ENCODE data around the gene PRRG3.

Gene PRRG3

GRCh38 chrX:151743651-151744470, 48.6 kb downstream of the PRRG3 start:
- no peaks in the 10 kb centered on the region for H3K36me3 Mint-ChIP-seq (ENCODE audit: low read depth)
- no peak overlapping the region for H3K4me3 Mint-ChIP-seq
- H3K9me3 Mint-ChIP-seq, result no peaks in the 10 kb centered on the region
- H3K27ac Mint-ChIP-seq, result no peak overlapping the region
- H3K4me1 Mint-ChIP-seq (ENCODE audit: low read depth), result no peaks in the 10 kb centered on the region
- no peaks in the 10 kb centered on the region for H3K27me3 Mint-ChIP-seq (ENCODE audit: low read depth)

- Mint-ChIP-seq H3K36me3 (ENCODE audit: low read depth) (no peaks in the 10 kb centered on the region), H3K4me3 (no peak overlapping the region), H3K4me1 (ENCODE audit: low read depth) (no peaks in the 10 kb centered on the region), H3K27me3 (ENCODE audit: low read depth) (no peaks in the 10 kb centered on the region), H3K27ac (no peak overlapping the region), H3K9me3 (no peaks in the 10 kb centered on the region)
These were observed 50.4 kb downstream of the PRRG3 start for GRCh38 chrX:151745651-151746050.

- Mint-ChIP-seq H3K27ac (no peak overlapping the region), H3K4me1 (ENCODE audit: low read depth) (no peaks in the 10 kb centered on the region), H3K36me3 (ENCODE audit: low read depth) (no peaks in the 10 kb centered on the region), H3K4me3 (no peak overlapping the region), H3K9me3 (no peaks in the 10 kb centered on the region), H3K27me3 (ENCODE audit: low read depth) (no peaks in the 10 kb centered on the region)
These were observed 51.2 kb downstream of the PRRG3 start for GRCh38 chrX:151746502-151746901.

DNA sequence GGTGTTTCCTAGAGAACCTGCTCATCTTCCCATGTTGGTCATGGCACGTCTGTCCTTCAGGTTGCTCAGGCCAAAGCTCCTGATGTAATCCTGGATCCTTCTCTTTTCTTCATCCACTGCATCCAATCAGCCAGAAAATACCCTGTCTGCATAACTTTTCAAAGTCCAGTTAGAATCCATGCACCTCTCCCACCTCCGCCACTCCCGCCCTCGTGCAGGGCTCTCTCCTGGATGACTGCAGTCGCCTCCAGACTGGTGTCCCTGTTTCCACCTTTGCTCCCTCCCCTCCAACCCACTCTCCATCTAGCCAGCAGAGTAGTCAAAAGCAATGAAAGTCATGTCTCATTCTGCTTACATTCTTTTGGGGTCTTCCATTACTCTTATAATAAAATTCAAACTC, 55.3 kb downstream of the PRRG3 start:
- Mint-ChIP-seq H3K27me3 (ENCODE audit: low read depth) (no peaks in the 10 kb centered on the region), H3K27ac (no peak overlapping the region), H3K36me3 (ENCODE audit: low read depth) (no peaks in the 10 kb centered on the region), H3K4me3 (no peak overlapping the region), H3K4me1 (ENCODE audit: low read depth) (no peaks in the 10 kb centered on the region), H3K9me3 (no peaks in the 10 kb centered on the region)

DNA sequence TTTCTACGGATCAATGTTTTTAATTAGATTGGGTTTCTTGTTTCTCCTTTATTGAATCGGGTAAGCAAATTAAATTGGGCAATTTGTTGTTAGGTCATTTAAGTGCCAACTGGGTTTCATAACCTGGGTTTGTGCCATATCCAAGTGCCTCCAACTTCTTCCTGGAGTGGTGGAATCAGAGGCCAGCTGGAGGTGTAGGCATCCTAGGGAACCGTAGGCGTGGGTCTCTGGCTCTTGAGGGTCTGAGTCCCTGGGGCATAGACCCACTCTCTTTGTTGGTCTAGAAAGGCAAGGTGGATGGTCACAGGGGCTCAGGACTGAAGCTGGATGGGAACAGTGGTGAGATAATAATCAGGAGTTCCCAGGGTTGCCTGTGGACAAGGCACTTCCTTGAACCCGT, 57.6 kb downstream of the PRRG3 start:
- no peaks in the 10 kb centered on the region for H3K36me3 Mint-ChIP-seq (ENCODE audit: low read depth)
- no peak overlapping the region for H3K4me3 Mint-ChIP-seq
- H3K27me3 Mint-ChIP-seq (ENCODE audit: low read depth), result no peaks in the 10 kb centered on the region
- H3K4me1 Mint-ChIP-seq (ENCODE audit: low read depth), result no peaks in the 10 kb centered on the region
- H3K27ac Mint-ChIP-seq, result no peak overlapping the region
- no peaks in the 10 kb centered on the region for H3K9me3 Mint-ChIP-seq

GRCh38 chrX:151753313-151754046, 58.2 kb downstream of the PRRG3 start:
- Mint-ChIP-seq H3K4me3 (no peak overlapping the region), H3K4me1 (ENCODE audit: low read depth) (no peaks in the 10 kb centered on the region), H3K36me3 (ENCODE audit: low read depth) (no peaks in the 10 kb centered on the region), H3K27ac (no peak overlapping the region), H3K27me3 (ENCODE audit: low read depth) (no peaks in the 10 kb centered on the region), H3K9me3 (no peaks in the 10 kb centered on the region)

DNA sequence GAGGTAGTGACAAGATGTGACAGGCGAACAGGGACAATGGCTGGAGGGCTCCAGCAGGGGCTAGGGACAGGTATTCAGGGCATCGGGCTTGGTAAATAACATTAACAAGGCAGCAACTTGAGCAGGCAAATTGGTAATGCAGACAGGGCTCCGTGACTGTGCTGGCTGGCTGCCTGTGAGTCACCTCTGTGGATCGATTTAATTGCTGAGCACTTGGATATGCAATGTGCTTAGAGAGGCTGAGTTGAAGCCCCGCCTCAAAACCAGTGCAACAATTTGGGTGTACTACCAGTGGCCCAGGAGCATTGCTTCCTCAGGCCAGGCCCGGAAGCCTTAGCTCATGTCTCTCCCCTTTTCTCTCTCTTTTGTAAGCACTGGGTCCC, 58.8 kb downstream of the PRRG3 start:
- H3K4me1 Mint-ChIP-seq (ENCODE audit: low read depth), result no peaks in the 10 kb centered on the region
- no peaks in the 10 kb centered on the region for H3K36me3 Mint-ChIP-seq (ENCODE audit: low read depth)
- H3K27ac Mint-ChIP-seq, result no peak overlapping the region
- no peak overlapping the region for H3K4me3 Mint-ChIP-seq
- H3K27me3 Mint-ChIP-seq (ENCODE audit: low read depth), result no peaks in the 10 kb centered on the region
- no peaks in the 10 kb centered on the region for H3K9me3 Mint-ChIP-seq

DNA sequence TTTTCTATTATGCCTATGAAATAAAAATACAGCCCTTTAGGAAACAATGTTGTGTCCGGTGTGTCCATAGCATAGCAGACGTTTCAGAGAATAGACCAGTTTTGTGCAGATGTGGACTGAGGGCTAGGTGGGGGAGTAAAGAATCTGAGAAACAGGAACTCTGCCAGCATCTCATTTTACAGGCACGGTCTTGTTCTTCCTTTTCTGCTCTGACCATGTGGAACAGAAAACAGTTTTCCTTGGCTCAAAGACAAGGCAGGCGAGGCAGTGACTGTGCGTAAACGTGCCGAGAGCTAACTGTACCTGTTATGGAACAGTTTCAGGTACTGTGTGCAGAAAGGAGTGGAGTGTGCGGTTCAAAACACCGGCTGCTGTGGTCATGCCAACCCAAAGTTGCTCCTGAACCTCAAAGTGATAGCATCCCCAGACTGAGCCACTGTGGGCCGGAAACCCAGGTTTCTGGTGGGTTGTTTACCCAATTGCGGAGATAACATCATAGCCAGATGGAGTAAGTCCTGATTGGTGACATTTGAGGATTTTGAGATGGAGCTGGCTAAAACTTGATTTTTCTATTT, 59.5 kb downstream of the PRRG3 start:
- Mint-ChIP-seq H3K4me1 (ENCODE audit: low read depth) (no peaks in the 10 kb centered on the region), H3K27me3 (ENCODE audit: low read depth) (no peaks in the 10 kb centered on the region), H3K36me3 (ENCODE audit: low read depth) (no peaks in the 10 kb centered on the region), H3K27ac (no peak overlapping the region), H3K4me3 (no peak overlapping the region), H3K9me3 (no peaks in the 10 kb centered on the region)

Measured in T-helper 1 cell treated with Interleukin-12 subunit alpha and Interleukin-12 subunit beta and Interleukin-4 antibody, amounts not matched to agents 30 μg/mL and 1 μg/mL, for 36 hours (primary cell).